Epidermal melanocyte (primary cell): Measurements from ENCODE around the gene SMPDL3B.

Source experiments
- DNase-seq: peaks from one replicate; pipeline ENCODE4 v3.0.0; 2011; ENCODE audit warnings: low spot score; ENCODE audit not compliant: insufficient read length

SMPDL3B gene

DNA sequence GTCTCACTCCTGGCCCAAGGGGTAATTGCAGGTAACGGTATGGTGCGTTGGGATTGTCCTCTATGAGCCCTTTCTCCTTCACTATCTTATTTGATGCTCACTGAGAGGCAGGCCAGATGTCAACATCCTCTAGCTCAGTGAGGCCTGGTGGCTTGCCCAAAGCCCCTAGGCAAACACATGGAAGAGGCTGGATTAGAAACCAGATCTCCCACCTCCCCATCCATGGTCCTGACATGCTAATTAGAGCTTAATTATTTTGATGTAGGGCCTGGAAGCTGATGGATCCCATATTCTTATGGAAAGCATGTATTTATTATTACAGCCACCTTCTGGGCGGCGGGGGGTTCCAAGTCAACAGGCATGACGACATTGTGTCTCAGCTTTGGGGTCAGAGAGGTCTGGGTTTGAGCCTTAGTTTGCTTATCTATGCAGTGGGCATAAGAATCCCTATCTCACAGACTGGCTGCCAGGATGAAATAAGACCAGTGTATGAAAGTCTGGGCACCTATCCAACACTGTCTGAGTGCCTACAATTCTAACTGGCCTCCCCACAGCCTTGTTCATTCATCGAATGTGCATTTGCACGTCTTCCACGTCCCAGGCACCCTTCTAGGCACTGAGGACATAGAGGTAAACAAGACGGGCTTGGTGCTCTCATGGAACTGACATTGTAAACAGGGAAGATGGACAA lies 6.2 kb downstream of the SMPDL3B start:
- DNase-seq, result no peak

DNA sequence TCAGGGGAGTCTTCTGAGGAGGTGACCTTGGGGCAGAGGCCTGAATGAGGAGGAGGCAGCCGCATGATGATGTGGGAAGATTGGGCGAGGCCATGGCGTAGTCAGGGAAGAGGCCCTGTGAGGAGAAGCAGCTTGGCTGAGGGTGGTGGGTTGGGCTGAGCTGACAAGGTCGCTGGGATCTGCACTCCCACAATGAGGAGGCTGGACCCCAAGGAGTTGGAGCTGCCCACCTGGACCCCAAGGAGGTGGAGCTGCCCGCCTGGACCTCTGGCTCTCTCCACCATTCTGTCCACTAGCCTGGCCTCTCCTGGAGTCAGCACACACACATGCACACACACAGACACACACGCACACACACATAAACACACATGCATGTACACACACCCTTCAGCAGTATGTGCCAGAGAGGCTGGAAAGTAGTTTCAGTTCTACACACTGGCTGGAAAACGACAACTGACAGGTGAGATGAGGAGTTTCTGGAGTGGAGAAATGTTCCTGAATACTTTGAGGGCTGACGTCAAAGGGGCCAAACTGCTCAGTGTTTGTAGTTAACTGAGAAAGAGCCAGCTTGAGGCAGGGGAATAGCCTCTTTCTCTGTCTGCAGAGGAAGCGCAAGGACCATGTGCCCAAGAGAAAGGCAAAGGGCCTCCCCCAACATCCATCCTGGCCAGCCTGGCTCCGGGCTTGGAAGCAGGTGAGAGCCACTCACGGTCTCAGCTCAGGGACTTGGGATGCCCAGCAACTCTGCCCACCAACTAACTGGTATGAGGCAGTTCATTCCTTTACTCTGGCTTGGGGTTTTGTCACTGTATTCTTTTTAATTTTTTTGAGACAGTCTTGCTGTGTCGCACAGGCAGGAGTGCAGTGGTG lies 7.1 kb downstream of the SMPDL3B start:
- DNase-seq, result no peak

DNA sequence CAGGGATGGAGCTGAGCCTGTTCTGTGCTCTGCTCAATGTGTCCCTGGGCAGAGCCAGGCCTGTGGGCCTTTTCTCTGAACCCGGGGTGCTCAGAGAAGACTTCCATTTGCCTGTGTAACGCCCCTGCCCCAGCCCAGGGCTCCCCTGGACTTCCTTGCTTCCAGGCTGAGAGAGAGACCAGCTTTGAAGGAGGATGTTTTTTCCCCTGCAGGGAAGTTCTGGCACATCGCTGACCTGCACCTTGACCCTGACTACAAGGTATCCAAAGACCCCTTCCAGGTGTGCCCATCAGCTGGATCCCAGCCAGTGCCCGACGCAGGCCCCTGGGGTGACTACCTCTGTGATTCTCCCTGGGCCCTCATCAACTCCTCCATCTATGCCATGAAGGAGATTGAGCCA lies 10.2 kb downstream of the SMPDL3B start:
- no peak for DNase-seq

DNA sequence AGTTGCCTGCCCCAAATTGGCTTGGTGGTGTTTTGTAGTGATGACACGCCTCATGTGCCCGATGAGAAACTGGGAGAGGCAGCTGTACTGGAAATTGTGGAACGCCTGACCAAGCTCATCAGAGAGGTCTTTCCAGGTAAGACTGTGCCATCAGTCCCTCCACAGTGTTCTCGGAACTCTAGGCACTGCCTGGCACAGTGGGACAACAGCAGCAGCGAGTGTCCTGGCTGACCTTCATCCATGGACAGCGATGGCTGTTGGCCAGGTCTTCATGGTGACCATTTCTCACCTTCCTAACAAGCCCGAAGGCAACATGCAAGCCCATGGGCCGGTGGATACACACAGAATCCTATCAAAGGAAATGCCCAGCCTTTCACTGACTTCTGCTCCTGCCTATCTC lies 14.2 kb downstream of the SMPDL3B start:
- no peak for DNase-seq

DNA sequence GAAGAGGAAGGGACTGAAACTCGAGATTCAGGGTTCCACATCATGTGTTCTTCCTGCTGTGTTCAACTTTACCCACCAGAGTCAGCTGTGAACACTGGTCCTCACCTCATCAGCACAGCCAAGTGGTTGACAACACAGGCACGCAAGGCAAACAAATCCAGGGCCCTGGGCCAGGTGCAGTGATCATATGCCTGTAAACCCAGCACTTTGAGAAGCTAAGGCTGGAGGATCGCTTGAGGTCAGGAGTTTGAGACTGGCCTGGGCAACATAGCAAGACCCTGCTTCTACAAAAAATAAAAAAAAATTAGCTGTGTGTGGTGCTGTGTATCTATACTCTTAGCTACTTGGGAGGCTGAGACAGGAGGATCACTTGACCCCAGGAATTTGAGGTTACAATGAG lies 16.6 kb downstream of the SMPDL3B start:
- no peak for DNase-seq

DNA sequence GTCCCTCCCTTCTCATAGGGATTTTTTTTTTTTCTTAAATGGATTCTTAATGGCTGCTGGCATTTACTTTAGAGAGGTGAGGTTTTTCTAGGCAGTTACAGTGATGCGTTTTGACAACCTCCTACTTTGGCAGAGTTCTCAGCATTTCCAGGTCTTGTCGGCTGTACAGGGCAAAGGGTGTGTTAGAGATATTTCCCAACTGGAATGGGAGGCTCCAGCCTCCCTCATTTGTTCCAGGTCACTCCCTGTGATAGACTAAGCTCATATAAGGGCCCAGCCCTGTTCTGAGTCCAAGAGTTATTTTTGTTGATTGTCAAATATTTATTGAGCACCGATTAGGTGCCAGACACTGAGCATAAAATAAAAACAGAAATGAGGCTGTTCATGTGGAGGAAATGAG lies 17.3 kb downstream of the SMPDL3B start:
- no peak for DNase-seq

DNA sequence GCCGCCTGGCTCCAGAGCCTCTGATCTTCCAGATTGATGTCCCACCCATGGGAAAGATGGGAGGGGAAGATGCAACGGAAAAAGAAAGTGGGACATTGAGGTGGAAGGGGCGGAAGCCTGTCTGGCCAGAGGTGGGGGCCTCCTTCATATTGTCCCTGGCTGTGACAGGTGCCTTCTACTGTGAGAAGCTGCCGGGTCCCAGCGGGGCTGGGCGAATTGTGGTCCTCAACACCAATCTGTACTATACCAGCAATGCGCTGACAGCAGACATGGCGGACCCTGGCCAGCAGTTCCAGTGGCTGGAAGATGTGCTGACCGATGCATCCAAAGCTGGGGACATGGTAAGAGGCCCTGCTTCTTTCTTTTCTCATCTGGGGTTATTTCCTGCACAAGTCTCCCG lies 19.4 kb downstream of the SMPDL3B start:
- no peak for DNase-seq

DNA sequence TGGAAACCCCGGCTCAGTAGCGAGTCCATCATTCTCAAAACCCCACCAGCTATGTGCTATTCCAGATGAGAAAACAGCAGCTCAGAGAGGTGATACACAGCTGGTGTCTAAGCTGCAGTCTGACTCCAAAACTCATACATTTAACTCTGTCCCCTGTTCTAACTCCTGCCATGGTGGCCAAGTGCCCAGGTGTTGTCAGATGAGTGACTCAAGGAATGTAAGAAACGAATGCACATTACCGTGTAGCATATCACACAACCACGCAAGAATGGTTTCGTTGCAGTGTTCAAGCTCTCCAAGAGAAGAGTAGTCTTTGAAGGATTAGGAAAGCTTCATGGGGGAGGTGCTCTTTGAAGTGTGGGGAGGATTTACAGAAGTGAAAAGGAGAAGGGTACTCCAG lies 20.3 kb downstream of the SMPDL3B start:
- no peak for DNase-seq

DNA sequence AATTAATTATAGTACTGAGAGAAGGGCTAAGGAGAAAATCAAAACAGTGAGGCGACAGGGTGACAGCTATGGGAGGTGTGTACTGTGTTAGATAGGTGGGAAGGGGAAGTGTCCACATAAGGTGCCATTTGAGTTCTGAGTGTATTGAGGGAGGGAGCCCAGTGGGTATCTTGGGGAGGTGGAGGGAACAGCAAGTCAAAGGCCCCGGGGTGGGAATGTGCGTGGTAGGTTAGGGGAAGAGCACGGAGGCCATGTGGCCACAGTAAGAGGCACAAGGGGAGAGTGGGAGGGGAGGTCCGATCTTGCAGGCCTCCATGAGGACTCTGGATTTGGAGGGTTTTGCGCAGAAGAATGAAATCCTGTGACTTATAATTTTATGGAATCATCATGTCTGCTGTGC lies 22.0 kb downstream of the SMPDL3B start:
- DNase-seq, result no peak

DNA sequence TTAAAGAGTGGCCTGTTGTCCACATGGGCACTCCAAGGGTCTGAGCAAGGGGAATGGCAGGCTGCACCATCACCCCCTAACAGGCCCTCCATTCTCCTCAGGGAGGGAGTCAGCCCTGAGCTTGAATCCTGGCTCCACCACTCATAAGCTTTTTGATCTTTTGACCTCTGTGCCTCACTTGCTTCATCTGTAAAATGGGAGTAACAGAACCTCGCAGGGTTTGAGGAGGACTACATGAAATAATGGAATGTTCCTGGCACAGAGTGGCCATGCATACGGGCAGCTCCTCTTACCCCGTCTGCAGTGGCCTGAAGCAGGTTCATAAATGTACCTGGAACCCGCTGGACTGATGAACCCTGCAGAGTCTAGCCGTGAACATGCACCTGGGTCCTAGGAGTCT lies 22.9 kb downstream of the SMPDL3B start:
- DNase-seq, result no peak

DNA sequence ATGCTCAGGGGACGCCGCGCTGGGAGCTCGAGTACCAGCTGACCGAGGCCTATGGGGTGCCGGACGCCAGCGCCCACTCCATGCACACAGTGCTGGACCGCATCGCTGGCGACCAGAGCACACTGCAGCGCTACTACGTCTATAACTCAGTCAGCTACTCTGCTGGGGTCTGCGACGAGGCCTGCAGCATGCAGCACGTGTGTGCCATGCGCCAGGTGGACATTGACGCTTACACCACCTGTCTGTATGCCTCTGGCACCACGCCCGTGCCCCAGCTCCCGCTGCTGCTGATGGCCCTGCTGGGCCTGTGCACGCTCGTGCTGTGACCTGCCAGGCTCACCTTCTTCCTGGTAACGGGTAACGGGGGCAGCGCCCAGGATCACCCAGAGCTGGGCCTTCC lies 23.7 kb downstream of the SMPDL3B start:
- DNase-seq, result no peak

DNA sequence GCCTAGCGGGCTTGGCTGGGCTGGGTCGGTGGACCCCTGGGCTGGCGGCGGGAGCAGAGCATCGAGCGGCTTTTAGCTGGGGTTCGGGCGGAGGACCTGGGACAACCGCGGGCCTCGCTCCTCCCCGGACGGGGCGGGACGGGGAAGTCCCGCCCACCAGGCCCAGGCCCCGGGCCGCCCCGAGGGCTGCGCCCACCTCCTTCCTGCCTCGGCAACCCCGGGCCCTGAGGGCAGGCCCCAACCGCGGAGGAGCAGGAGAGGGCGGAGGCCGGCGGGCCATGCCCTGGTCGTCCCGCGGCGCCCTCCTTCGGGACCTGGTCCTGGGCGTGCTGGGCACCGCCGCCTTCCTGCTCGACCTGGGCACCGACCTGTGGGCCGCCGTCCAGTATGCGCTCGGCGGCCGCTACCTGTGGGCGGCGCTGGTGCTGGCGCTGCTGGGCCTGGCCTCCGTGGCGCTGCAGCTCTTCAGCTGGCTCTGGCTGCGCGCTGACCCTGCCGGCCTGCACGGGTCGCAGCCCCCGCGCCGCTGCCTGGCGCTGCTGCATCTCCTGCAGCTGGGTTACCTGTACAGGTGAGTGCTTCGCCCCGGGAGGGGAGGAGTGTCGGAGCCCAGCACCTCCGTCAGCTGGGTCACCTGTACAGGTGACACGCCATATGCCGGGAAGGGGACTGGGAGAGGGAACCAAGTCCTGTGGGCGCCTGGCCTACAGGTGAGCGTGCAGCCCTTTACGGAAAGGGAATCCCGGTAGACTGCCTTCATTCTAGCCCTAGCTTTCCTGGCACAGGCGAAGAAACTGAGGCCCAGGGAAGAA lies 25.2 kb downstream of the SMPDL3B start, which contains the start of gene XKR8:
Gene XKR8, plus strand, starts transcription at position 182 of the 812 bp plus-strand sequence. Its CDS starts 97 bp downstream, at position 279.
- peak; percentile 86 for DNase-seq

DNA sequence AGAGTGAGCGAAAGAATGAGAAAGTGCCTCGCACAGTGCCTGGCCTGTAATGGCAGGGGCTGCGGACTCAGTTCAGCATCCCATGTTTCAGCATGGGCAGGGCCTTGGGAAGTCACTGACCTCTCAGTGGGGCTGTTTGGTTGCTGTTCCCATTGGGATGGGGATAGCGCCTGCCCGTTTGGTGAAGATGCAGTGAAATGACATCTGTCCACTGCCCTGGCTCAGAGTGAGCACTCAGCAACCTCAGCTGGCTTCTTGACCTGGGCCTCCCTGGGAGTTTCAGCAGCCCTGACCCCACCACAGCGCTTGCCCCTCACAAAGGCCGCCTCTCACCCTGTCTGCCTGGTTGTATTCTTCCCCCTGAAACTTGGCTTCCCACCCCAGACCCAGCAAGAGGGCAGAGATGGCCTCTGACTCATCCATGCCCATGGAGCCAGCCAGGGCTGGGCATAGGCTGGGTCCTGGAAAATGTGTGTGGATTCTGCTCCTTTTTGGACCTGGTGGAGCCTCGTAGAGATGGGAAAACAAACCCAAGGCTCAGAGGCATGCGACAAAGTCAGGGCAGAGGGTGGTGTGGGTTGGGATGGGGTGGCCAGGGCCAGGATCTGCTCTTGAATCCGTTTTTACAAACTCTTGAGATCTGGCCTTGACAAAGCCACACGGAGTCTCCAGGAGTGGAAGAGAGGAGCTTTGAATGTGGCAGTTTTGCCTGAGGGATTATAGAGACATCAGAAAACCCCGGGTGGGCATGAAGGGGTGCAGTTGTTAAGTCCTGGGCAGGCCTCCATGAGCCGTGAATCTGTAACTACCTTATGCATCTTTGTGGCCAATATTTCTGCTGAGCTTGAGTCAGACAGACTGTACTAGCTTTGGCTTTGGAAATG lies 26.2 kb downstream of the SMPDL3B start:
- DNase-seq, result no peak

DNA sequence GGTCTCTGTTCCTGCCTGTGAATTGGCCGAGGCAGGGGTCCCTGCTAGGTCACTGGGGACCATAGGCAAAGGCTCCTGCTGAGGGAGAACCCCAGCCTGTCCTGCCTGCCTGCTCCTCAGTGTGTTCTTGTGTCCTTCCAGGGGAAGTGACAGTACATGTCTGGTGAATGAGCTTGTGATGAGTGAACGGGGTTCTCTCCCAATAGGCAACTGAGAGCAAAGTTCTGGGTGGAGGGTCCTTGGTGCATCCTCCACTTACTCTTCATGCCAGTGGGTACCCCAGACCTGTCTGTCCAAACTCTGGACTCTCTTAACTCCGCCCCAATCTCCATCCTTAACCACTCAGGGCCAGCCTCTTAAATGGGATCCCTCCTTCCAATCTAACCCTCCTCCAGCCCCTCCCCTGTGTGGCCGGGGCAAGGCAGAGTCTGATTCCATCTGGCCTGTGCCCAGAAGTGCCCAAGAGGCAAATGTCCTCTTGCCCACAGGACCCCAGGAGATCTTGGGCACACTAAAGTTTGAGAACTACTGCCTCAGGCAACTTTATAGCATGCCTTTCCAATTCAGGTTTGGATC lies 26.9 kb downstream of the SMPDL3B start:
- no peak for DNase-seq

DNA sequence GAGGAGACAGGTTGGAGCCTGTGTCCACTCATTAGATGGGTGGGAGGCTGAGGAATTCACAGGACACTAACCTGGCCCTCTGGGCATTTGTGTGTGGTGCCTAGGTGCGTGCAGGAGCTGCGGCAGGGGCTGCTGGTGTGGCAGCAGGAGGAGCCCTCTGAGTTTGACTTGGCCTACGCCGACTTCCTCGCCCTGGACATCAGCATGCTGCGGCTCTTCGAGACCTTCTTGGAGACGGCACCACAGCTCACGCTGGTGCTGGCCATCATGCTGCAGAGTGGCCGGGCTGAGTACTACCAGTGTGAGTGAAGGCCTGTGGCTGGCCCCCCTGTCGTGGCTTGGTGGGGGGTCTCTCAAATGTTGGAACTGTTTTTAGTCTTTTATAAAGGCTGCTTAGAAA lies 28.6 kb downstream of the SMPDL3B start:
- DNase-seq, result no peak

DNA sequence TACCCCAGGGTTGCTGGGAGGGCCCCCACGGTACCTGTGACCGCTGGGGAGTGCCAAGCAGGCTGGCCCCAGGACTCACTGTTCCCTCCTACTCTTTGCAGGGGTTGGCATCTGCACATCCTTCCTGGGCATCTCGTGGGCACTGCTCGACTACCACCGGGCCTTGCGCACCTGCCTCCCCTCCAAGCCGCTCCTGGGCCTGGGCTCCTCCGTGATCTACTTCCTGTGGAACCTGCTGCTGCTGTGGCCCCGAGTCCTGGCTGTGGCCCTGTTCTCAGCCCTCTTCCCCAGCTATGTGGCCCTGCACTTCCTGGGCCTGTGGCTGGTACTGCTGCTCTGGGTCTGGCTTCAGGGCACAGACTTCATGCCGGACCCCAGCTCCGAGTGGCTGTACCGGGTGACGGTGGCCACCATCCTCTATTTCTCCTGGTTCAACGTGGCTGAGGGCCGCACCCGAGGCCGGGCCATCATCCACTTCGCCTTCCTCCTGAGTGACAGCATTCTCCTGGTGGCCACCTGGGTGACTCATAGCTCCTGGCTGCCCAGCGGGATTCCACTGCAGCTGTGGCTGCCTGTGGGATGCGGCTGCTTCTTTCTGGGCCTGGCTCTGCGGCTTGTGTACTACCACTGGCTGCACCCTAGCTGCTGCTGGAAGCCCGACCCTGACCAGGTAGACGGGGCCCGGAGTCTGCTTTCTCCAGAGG lies 31.8 kb downstream of the SMPDL3B start:
- no peak for DNase-seq

DNA sequence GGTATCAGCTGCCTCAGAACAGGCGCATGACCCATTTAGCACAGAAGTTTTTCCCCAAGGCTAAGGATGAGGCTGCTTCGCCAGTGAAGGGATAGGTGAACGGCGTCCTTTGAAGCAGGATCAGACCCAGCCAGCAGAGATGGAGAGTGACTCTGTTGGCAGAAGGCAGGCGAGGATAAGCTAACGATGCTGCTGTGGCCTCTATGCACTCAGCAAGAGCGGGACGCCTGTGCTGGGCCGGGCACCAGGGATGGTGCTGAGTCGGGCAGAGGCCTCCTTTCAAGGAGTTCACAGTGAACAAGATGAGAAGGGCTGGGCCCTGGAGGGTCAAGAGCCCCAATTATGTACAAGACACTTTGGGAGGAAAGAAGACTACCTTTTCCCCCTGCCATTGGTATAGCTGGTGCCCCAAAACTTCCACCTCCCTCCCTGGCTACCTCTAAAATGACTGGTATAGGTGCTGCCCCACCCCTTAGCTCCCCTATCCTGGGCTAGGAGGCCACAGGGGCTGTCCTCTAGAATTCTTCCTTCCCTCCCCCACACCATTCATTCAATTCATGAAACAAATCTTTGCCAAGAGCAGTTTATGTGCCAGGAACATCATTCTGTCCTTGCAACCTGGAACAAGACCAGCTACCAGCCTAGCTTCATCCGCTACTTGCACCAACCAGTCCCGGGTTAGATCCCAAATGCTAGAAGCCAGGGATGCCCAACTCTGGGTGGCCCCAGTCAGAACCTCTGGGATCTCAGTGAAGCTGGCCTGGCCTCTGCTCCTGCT lies 32.5 kb downstream of the SMPDL3B start:
- DNase-seq, result no peak

DNA sequence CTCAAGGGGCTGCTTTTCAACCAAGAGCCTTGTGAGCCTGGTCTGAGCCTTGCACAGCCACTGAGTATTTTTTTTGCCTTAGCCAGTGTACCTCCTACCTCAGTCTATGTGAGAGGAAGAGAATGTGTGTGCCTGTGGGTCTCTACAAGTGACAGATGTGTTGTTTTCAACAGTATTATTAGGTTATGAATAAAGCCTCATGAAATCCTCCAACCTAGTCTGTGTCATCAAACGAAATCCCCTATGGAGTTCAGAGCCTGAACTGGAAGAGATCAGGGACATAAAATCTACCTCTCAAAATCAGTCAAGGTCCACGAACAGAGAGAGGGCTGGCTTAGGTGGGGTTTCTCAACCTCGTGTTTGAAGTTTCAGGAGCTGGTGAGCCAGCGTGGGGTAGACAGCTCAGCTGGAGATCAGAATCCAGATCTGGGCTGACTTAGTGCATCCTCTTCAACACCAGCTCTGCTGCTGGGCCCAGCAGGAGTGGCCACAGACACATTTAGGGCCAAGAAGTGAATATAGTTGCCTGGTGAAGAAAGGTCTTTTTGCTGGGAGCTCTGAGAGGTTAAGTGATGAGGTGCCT lies 33.2 kb downstream of the SMPDL3B start:
- no peak for DNase-seq

DNA sequence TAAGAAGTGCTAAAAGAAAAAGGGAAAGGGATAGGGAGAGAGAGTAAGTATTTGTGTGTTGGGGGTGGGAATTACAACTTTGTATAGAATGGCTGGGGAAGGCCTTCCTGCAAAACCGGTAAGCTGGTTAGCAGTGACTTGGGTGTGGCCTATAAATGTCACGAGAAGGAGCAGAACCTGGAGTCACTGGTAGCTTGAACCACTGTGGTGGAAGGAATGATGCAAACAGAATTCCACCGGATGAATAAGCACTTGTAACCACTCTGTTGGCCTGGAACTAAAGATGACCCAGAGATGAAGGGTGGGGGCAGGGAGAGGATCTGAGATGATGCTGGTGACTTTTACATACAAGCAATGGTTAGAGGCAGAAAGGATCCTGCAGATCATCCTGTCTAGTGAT lies 33.9 kb downstream of the SMPDL3B start:
- DNase-seq, result no peak
